ENCODE results near the gene CATSPERD.

GRCh38 chr19:5697022-5697889 is 23.2 kb upstream of the CATSPERD start:
- TF ChIP-seq CTCF (IDR thresholded peaks at IDR 0.05; ENCODE audit: low read depth, low read length) (no peak), MAX (IDR thresholded peaks at IDR 0.05; ENCODE audit: low read depth, low read length) (no peak), POLR2A (IDR thresholded peaks at IDR 0.05; ENCODE audit: extremely low read depth, insufficient read length) (no peak), MYC (IDR thresholded peaks at IDR 0.05; ENCODE audit: low read depth, low read length) (no peak)
